NCI-H146 treated with DMSO at 0.1 percent for 48 hours (cell line): Measurements from ENCODE around the gene TLL2.

Experiments used
- DNase-seq: peaks from one replicate; lab custom pipeline; 2025; ENCODE audit not compliant: unreplicated experiment; lab: John Stamatoyannopoulos, UW

Gene TLL2

GRCh38 chr10:96509017-96509641 is 4.6 kb downstream of the TLL2 start:
- DNase-seq: no peak

- DNase-seq: no peak
These were observed 6.7 kb downstream of the TLL2 start for GRCh38 chr10:96507044-96507443.

GRCh38 chr10:96505150-96506136 is 8.3 kb downstream of the TLL2 start:
- DNase-seq: no peak

DNA sequence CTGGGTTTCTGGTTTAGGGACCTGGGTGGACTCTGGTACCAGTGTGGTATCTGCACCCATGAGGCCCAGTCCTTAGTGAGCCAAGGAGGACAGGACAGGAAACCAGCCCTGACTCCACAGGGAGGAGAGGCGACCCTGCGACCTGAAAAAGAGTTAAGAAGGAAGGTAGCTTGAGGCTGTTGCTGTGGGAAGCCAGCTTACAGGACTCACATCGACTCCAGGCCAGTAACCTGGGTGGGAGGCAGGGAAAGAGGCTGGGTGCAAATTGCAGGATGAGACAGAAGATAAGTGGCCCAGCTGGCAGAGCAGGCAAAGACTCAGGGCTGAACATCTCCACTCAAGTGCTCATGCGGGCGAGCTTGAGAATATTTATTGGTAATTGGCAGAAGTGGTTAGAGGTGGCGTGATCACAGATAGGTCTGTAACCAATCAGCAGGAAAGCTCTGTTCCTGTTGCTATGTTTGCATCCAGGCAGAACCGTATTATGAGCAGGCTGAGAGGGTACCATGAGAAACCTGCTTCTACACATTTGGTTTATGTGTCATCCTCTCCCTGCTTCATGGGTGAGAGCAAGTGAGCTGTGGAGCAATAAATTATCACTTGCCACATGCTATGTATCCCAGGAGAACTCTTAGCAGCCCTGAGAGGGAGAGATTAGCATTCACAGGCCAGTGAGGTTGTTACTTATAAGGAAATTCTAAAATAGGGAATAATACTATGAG is 11.0 kb downstream of the TLL2 start:
- DNase-seq: no peak

DNA sequence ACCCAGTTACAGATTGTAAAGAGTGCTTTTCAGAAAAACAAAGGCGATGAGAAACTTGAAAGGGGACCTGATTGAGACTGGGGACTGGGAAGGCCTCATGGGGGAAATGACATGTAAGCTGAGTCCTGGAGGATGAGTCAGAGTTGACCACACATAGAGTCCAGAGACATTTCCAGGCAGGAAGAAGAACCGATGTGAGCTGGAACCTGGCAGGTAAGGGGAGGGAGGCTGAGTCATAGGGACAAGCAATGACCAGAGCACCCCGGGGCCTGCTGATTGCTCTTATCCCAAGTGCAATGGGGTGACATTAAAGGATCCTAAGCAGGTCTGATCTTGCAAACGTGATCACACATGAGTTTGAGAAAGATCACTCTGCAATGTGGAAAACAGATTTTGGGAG is 11.7 kb downstream of the TLL2 start:
- DNase-seq: no peak

- DNase-seq: no peak
These were observed 13.2 kb downstream of the TLL2 start for GRCh38 chr10:96500519-96500918.

- DNase-seq: no peak
These were observed 13.7 kb downstream of the TLL2 start for GRCh38 chr10:96500050-96500449.

GRCh38 chr10:96497391-96497790 is 16.3 kb downstream of the TLL2 start:
- peak; percentile 60 for DNase-seq

GRCh38 chr10:96496281-96496925 is 17.3 kb downstream of the TLL2 start:
- DNase-seq: peak; percentile 4

- no peak for DNase-seq
These were observed 18.2 kb downstream of the TLL2 start for GRCh38 chr10:96495544-96495943.

GRCh38 chr10:96494694-96495093 is 19.0 kb downstream of the TLL2 start:
- DNase-seq: no peak

DNA sequence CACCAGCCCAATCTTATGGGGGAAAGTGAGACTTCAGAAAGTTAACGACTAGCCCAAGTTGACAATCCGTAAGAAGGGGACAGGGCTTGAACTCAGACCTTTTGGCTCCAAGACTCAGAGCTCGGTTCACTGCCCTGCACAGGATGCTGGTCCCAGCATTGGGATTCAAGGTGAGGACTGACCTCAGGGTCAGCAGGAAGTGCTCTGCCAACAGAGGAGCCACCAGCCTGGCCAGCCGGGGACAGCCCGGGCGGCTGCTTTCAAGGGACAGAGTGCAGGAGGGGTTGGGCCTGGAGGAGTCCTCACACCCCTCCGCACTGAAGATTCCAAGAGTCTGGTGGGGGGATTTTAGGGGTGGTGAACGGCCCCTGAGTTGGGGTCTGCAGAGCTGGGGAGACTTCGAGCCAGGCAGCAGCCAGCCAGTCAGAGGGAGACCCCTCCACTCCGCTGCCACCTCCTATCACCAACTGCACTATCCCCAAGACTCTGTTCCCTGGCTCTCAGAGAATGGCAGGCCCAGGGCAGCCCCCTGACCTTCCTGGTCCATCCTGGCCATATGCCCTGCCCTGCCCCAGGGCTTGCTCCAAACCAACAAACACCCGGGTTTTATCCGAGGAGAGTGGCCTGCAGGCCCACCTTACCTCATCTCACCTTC is 19.7 kb downstream of the TLL2 start:
- DNase-seq: no peak

DNA sequence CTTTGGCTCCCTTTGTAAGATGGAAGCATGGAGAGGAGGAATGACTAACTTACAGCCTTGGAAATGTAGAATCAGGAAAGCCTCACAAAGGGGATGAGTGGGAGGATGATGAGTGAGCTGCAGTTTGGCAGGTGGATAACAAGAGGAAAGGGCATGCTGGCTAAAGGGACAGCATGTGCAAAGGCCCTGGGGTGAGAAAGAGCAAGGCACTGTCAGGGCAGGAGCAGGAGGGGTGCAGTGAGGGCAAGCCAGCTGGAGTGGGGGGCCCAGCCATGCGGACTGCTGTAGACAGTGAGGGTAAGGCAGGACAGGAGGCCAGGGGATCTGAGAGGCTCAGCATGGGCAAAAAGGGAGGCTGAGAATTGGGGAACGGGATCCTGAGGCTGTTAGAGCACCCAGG is 20.5 kb downstream of the TLL2 start:
- no peak for DNase-seq

GRCh38 chr10:96491303-96491702 is 22.4 kb downstream of the TLL2 start:
- no peak for DNase-seq

DNA sequence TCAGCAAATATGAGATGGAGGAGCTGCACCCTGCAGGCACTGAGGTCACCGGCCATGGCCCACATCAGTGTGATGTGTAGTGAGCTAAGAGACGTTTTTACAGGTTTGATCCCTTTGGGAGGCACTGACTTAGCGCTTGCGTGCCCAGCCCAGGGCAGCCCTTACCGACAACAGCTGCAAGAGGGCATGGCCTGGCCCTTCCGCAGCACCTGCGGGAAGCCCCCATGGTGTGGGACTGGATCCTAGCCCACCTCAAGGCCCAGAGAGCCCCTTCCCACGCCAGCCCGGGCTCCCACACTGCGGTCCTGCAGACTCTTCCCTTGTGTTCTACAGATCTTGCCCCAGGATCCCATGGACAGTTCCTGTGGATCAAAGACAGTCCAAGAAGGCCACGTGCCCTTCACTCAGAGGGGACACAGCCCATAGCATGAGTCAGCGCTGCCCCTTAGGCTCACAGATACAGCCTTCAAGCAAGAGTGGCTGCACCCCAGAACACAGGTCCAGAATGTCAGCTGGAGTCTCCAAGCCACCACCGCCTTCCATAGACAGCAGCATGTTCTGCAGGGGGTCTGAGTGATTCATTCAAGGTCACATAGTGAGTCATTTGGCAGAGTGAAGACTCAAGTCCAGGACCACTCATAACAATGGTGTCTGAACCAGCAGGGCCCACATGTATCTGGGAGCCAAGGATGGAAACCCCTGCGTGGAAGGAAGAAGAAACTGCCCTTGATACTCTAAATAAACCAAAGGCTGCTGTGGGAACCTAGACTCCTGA is 25.4 kb downstream of the TLL2 start:
- no peak for DNase-seq

DNA sequence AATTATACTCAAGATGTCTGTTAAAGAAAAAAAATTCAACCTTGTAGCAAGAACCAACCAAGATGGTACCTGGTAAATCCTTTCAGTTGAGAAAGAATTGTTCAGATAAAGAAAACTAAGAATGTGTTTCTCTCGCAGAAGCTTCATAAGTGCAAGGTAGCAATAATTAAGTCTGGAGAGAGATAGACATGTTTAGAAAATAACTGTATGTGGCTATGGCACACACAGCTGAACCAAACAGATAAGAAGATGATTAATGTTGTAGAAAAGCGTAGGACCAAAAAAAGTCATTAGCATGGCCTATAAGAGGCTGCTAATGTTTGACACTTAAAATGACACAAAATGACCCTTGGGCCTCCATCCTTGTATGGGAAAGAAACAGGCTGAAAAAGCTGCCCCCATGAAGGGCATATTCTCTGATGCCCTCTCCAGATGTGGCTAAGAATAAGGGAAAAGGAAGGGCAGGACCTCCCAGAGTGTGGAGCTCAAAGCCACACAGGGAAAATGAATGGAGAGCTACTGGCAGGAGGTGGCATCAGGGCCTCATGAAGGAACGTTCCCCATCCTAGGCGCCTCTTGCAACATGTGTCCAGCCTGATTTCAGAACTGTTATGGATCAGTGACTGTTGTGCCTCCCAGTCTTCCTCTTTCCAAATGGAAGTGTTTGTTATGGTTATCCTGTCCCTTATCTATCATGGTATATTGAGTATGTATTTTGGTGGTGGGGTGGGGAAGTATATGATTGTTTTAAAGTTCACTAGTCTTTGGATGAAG is 30.7 kb downstream of the TLL2 start:
- no peak for DNase-seq

DNA sequence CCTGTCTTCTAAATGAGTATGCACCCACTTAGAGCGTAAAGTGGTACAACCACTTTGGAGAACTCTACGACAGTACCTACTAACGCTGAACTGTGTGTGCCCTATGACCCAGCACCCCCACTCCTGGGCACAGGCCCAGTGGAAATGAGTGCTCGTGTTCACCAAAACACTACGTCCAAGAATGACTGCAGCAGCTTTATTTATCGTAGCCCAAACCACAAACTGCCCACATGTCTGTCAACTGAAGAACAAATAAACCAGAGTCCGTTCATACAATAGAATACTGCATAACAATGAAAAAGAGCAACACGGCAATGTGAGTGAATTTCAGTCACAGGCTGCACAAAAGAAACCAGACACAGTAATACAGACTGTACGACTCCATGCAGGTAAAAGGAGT is 35.4 kb downstream of the TLL2 start:
- no peak for DNase-seq

DNA sequence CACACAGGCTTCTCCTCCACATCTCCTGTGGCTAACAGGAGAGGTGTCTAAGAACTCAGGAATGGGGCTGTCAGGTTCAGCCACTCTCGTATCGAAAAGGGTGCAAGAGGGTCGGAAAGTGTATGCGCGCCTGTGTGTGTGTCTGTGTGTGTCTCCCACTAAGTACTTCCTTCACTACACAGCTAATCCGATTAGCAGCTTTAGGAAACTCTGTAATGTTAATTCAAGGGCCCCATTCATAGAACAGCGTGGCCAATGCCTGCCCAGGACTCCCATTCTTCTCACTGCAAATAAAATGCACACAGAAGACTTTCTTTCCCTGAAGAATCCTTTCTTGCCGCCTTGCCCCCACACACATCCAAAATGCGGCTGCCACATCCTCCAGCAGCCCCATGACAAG is 39.9 kb downstream of the TLL2 start:
- DNase-seq: no peak

- DNase-seq: no peak
These were observed 43.5 kb downstream of the TLL2 start for GRCh38 chr10:96470116-96470743.
